Breast epithelium (tissue), 4 donors: ENCODE measurements around the gene TSNAXIP1. TPM values are rescaled to one million over a fixed set of nuclear protein-coding genes. Genes with fewer than 3 reads are reported as not detected.

Source experiments
- DNase-seq, 2 donors: peaks; one replicate each; pipeline ENCODE4 v3.0.0-alpha.2; 2019; ENCODE audit warnings: low spot score in 2 of 2
- H3K27ac ChIP-seq, 2 donors: fragments of 200-600 bp; sonication (generic) in 1 of 2; one replicate each; pipeline ENCODE4 v1.5.1; 2016 to 2019; ENCODE audit warnings: mild to moderate bottlenecking in 1 of 2
- H3K27me3 ChIP-seq, 2 donors: fragments of 200-600 bp; sonication (generic) in 1 of 2; one replicate each; pipeline versions ENCODE4 v1.5.1 to v1.6.0; 2017 to 2019; ENCODE audit warnings: control low read depth in 1 of 2, mild to moderate bottlenecking in 1 of 2
- H3K36me3 ChIP-seq: fragments of 200-600 bp; one replicate; pipeline ENCODE4 v1.5.1; 2019
- H3K4me1 ChIP-seq, 2 donors: fragments of 200-600 bp; sonication (generic); one replicate each; pipeline ENCODE4 v1.5.1; 2016 to 2019; ENCODE audit warnings: control low read depth in 1 of 2
- H3K4me3 ChIP-seq, 3 donors: fragments of 200-600 bp; sonication (generic); 1 replicate in 2 of 3; 2 replicates in 1 of 3; pipeline ENCODE4 v1.5.1; 2016 to 2019; ENCODE audit warnings: mild to moderate bottlenecking in 3 of 3, moderate library complexity in 2 of 3
- H3K9me3 ChIP-seq, 2 donors: fragments of 200-600 bp; sonication (generic) in 1 of 2; one replicate each; pipeline ENCODE4 v1.5.1; 2016 to 2019; ENCODE audit warnings: control low read depth in 1 of 2
- CTCF ChIP-seq, 3 donors: fragments of 450-650 bp; IDR thresholded peaks; one replicate each; pipeline ENCODE4 v1.5.1; 2016 to 2017; ENCODE audit warnings: antibody characterized with exemption in 3 of 3, mild to moderate bottlenecking in 3 of 3, moderate library complexity in 3 of 3
- POLR2A ChIP-seq: fragments of 450-650 bp; IDR thresholded peaks from one replicate; pipeline ENCODE4 v1.6.1; 2016; ENCODE audit warnings: antibody characterized with exemption, mild to moderate bottlenecking, moderate library complexity
- POLR2AphosphoS5 ChIP-seq, 3 donors: sonication (generic); formaldehyde crosslinking; IDR thresholded peaks; one replicate each; pipeline ENCODE4 v1.6.1; 2017; ENCODE audit warnings: antibody characterized with exemption in 3 of 3
- intact Hi-C: fragments of 100-400 bp; cut with DNase I; formaldehyde crosslinking; loops from one replicate; pipeline ENCODE4 v1.15.1; 2023; ENCODE audit warnings: low total_unique reads
- total RNA-seq, 3 donors: library from RNA; depleted of rRNA; stranded (reverse); fragments of >200 nt; gene quantifications; one replicate each; pipeline ENCODE4 v1.1.0, GENCODE V29; 2016

Gene TSNAXIP1
- total RNA-seq, 3 donors from 2014 or later: 1.1 to 4.2 (median 3.9) TPM

GRCh38 chr16:67761924-67762323, 44.8 kb upstream of the TSNAXIP1 start:
- H3K4me3 ChIP-seq: no peak overlapping the region
- intact Hi-C loops: no loop called here
- no peaks in the 10 kb centered on the region for H3K4me1 ChIP-seq
- DNase-seq: no peak
- H3K36me3 ChIP-seq: no peaks in the 10 kb centered on the region
- no peak overlapping the region for H3K27ac ChIP-seq
- no peaks in the 10 kb centered on the region for H3K9me3 ChIP-seq
- TF ChIP-seq CTCF (IDR thresholded peaks at IDR 0.05): no peak
- no peak for TF ChIP-seq POLR2AphosphoS5 (IDR thresholded peaks at IDR 0.05)
- no peak for TF ChIP-seq POLR2A
- H3K27me3 ChIP-seq: no peaks in the 10 kb centered on the region

- H3K4me3 ChIP-seq: no peak overlapping the region
- no peak for DNase-seq
- H3K27me3 ChIP-seq: no peaks in the 10 kb centered on the region
- H3K27ac ChIP-seq: no peak overlapping the region
- H3K9me3 ChIP-seq: no peaks in the 10 kb centered on the region
- no peaks in the 10 kb centered on the region for H3K36me3 ChIP-seq
- intact Hi-C loops: no loop called here
- no peaks in the 10 kb centered on the region for H3K4me1 ChIP-seq
- TF ChIP-seq CTCF (IDR thresholded peaks at IDR 0.05): no peak
- TF ChIP-seq POLR2A: no peak
- no peak for TF ChIP-seq POLR2AphosphoS5 (IDR thresholded peaks at IDR 0.05)
Observed at GRCh38 chr16:67762385-67762784, 44.3 kb upstream of the TSNAXIP1 start.

GRCh38 chr16:67763066-67763465, 43.6 kb upstream of the TSNAXIP1 start:
- Histone ChIP-seq H3K9me3 (no peaks in the 10 kb centered on the region), H3K27ac (no peak overlapping the region), H3K4me3 (no peak overlapping the region), H3K27me3 (no peaks in the 10 kb centered on the region), H3K4me1 (no peaks in the 10 kb centered on the region), H3K36me3 (no peaks in the 10 kb centered on the region)
- DNase-seq: no peak
- no peak for TF ChIP-seq POLR2AphosphoS5 (IDR thresholded peaks at IDR 0.05)
- no peak for TF ChIP-seq CTCF (IDR thresholded peaks at IDR 0.05)
- TF ChIP-seq POLR2A: no peak
- intact Hi-C loops: no loop called here

GRCh38 chr16:67764158-67764667, 42.5 kb upstream of the TSNAXIP1 start:
- no peak for TF ChIP-seq POLR2A
- DNase-seq: no peak

GRCh38 chr16:67766291-67766690, 40.4 kb upstream of the TSNAXIP1 start:
- no peaks in the 10 kb centered on the region for H3K36me3 ChIP-seq
- TF ChIP-seq CTCF (IDR thresholded peaks at IDR 0.05) (no peak), POLR2AphosphoS5 (IDR thresholded peaks at IDR 0.05) (no peak), POLR2A (no peak)

More at GRCh38 chr16:67764158-67764667, 42.5 kb upstream of the TSNAXIP1 start:
- no peak overlapping the region for H3K4me3 ChIP-seq
- intact Hi-C loops: no loop called here
- no peaks in the 10 kb centered on the region for H3K27me3 ChIP-seq
- H3K36me3 ChIP-seq: no peaks in the 10 kb centered on the region
- no peak overlapping the region for H3K27ac ChIP-seq
- H3K4me1 ChIP-seq: no peaks in the 10 kb centered on the region
- no peaks in the 10 kb centered on the region for H3K9me3 ChIP-seq

GRCh38 chr16:67767953-67768352, 38.7 kb upstream of the TSNAXIP1 start:
- Histone ChIP-seq H3K9me3 (no peaks in the 10 kb centered on the region), H3K4me1 (no peaks in the 10 kb centered on the region), H3K4me3 (no peak overlapping the region), H3K36me3 (no peaks in the 10 kb centered on the region), H3K27me3 (no peaks in the 10 kb centered on the region), H3K27ac (no peak overlapping the region)
- DNase-seq: no peak
- intact Hi-C loops: no loop called here
- no peak for TF ChIP-seq POLR2A
- no peak for TF ChIP-seq CTCF (IDR thresholded peaks at IDR 0.05)
- TF ChIP-seq POLR2AphosphoS5 (IDR thresholded peaks at IDR 0.05): no peak

More at GRCh38 chr16:67766291-67766690, 40.4 kb upstream of the TSNAXIP1 start:
- no peaks in the 10 kb centered on the region for H3K9me3 ChIP-seq
- no peak overlapping the region for H3K27ac ChIP-seq
- no peaks in the 10 kb centered on the region for H3K27me3 ChIP-seq
- intact Hi-C loops: no loop called here
- H3K4me3 ChIP-seq: no peak overlapping the region
- DNase-seq: no peak
- H3K4me1 ChIP-seq: no peaks in the 10 kb centered on the region
